Measurements from ENCODE around the gene IFI30. TPM values are rescaled to one million over a fixed set of nuclear protein-coding genes. Genes with fewer than 3 reads are reported as not detected.
"Not testable (repeated sequence)": the region's sequence is repeated elsewhere in the genome, so short reads cannot be mapped to it uniquely, and the experiment has no call there.

The IFI30 gene
- total RNA-seq, 1 donor from 2014 or later = 17.6 TPM

DNA sequence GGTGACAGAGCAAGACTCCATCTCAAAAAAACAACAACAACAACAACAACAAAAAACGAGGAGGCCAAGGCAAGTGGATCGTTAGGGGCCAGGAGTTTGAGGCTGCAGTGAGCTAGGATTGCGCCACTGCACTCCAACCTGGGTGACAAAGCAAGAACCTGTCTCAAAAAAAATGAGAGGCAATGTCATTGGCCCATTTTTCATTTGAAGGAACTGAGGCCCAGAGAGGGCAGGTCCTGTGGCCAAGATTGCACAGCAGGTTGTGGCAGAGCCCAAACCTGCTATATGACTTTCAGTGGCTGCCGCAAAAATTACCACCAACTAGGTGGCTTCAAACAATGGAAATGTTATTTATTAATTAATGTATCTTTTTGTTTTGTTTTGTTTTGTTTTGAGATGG, 15.1 kb upstream of the IFI30 start:
- FAIRE-seq (no peak), DNase-seq (ENCODE audit: low read depth) (no peak)
- H3K27me3 ChIP-seq (ENCODE audit: control insufficient read depth, insufficient read depth, low read length) = no peaks in the 10 kb centered on the region
- TF ChIP-seq, protein P1, sequence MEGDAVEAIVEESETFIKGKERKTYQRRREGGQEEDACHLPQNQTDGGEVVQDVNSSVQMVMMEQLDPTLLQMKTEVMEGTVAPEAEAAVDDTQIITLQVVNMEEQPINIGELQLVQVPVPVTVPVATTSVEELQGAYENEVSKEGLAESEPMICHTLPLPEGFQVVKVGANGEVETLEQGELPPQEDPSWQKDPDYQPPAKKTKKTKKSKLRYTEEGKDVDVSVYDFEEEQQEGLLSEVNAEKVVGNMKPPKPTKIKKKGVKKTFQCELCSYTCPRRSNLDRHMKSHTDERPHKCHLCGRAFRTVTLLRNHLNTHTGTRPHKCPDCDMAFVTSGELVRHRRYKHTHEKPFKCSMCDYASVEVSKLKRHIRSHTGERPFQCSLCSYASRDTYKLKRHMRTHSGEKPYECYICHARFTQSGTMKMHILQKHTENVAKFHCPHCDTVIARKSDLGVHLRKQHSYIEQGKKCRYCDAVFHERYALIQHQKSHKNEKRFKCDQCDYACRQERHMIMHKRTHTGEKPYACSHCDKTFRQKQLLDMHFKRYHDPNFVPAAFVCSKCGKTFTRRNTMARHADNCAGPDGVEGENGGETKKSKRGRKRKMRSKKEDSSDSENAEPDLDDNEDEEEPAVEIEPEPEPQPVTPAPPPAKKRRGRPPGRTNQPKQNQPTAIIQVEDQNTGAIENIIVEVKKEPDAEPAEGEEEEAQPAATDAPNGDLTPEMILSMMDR (IDR thresholded peaks at IDR 0.05; ENCODE audit: insufficient read depth, low read length, severe bottlenecking) = no peak
- H3K4me3 ChIP-seq (ENCODE audit: low read depth, low read length) = no peak overlapping the region
- H3K36me3 ChIP-seq (ENCODE audit: control insufficient read depth, insufficient read depth, low read length) = peaks cover 17% of the 10 kb centered on the region

DNA sequence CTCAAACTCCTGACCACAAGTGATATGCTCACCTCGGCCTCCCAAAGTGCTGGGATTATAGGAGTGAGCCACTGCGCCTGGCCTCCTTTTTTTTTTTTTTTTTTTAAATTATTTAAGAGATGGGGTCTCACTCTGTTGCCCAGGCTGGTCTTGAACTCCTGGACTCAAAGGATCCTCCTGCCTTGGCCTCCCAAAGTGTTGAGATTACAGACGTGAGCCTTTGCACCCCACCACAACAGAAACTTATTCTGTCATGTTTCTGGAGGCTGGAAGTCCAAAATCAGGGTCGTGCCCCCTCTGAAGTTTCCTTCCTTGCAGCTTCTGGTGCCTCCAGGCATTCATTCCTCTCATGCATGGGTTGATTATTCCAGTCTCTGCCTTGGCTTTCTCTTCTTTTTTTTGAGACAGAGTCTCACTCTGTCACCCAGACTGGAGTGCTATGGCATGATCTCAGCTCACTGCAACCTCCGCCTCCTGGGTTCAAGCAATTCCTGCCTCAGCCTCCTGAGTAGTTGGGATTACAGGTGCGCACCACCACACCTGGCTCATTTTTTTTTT, 14.5 kb upstream of the IFI30 start:
- H3K4me3 ChIP-seq (ENCODE audit: low read depth, low read length); FAIRE-seq; DNase-seq (ENCODE audit: low read depth); H3K27me3 ChIP-seq (ENCODE audit: control insufficient read depth, insufficient read depth, low read length): not testable (repeated sequence)
- H3K36me3 ChIP-seq (ENCODE audit: control insufficient read depth, insufficient read depth, low read length) = peaks cover 20% of the 10 kb centered on the region

DNA sequence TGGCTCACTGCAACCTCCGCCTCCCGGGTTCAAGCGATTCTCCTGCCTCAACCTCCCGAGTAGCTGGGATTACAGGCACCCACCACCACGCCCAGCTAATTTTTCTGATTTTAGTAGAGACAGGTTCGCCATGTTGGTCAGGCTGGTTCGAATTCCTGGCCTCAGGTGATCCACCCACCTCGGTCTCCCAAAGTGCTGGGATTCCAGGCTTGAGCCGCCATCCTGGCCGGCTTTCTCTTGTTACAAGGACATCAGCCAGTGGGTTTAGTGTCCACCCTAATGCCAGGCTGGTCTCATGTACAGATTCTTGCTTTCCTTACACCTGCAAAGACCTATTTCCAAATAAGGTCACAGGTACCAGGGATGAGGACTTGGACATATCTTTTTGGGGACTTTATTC, 13.8 kb upstream of the IFI30 start:
- peaks cover 21% of the 10 kb centered on the region for H3K36me3 ChIP-seq (ENCODE audit: control insufficient read depth, insufficient read depth, low read length)

DNA sequence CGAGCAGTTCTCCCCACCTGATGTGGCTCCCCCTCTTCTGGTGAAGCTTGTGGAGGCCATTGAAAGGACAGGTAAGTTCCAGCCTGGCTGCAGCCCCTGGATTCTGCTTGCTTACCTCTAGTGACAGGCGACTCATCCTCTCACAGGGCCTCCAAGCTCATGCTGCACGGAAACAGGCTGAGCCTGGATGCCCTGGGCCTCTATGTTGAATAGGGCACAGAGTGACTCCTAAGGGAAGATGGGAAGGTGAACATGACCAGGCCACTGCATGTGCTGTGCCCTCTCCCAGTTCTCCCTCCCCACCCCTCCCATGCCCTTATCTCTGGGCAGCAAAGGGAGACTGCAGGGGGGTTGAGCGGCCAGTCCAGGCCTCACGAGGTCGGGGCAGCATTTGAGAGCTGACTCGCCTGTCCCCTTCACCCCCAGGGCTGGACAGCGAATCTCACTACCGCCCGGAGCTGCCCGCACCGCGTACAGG, 13.1 kb upstream of the IFI30 start:
- Histone ChIP-seq H3K4me3 (ENCODE audit: low read depth, low read length) (peak overlapping the region; percentile 14), H3K36me3 (ENCODE audit: control insufficient read depth, insufficient read depth, low read length) (peaks cover 21% of the 10 kb centered on the region), H3K27me3 (ENCODE audit: control insufficient read depth, insufficient read depth, low read length) (no peaks in the 10 kb centered on the region)
- FAIRE-seq (no peak), DNase-seq (ENCODE audit: low read depth) (no peak)
- TF ChIP-seq, protein P1 (IDR thresholded peaks at IDR 0.05; ENCODE audit: insufficient read depth, low read length, severe bottlenecking) = no peak

More for the DNA sequence above, 13.8 kb upstream of the IFI30 start:
- DNase-seq (ENCODE audit: low read depth) = no peak
- Histone ChIP-seq H3K27me3 (ENCODE audit: control insufficient read depth, insufficient read depth, low read length) (no peaks in the 10 kb centered on the region), H3K4me3 (ENCODE audit: low read depth, low read length) (no peak overlapping the region)
- no peak for FAIRE-seq
- TF ChIP-seq, protein P1 (IDR thresholded peaks at IDR 0.05; ENCODE audit: insufficient read depth, low read length, severe bottlenecking) = no peak

DNA sequence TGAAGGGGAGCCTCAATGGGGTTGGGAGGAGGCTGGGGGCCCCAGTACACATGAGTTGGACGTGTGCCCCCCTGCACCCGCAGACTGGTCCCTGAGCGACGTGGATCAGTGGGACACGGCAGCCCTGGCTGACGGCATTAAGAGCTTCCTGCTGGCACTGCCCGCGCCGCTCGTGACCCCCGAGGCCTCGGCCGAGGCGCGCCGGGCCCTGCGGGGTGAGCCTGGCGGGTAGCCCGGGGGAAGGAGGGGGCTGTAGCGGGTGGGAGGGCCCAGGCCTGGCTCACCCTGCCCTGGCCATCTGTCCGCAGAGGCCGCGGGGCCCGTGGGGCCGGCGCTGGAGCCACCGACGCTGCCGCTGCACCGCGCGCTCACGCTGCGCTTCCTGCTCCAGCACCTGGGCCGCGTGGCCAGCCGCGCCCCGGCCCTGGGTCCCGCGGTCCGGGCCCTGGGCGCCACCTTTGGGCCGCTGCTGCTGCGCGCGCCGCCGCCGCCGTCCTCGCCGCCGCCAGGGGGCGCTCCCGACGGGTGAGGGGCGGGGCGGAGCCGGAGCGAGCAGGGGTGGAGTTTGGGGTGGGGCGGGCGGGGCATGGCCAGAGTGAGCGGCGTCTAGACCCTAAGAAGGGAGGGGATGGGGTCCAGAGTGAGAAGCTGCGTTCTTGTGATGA, 12.5 kb upstream of the IFI30 start:
- peaks cover 24% of the 10 kb centered on the region for H3K36me3 ChIP-seq (ENCODE audit: control insufficient read depth, insufficient read depth, low read length)
- DNase-seq (ENCODE audit: low read depth) (no peak), FAIRE-seq (no peak)
- TF ChIP-seq, protein P1 (IDR thresholded peaks at IDR 0.05; ENCODE audit: insufficient read depth, low read length, severe bottlenecking) = peak; percentile 40
- H3K27me3 ChIP-seq (ENCODE audit: control insufficient read depth, insufficient read depth, low read length) = no peaks in the 10 kb centered on the region
- peak overlapping the region; percentile 14 for H3K4me3 ChIP-seq (ENCODE audit: low read depth, low read length)

DNA sequence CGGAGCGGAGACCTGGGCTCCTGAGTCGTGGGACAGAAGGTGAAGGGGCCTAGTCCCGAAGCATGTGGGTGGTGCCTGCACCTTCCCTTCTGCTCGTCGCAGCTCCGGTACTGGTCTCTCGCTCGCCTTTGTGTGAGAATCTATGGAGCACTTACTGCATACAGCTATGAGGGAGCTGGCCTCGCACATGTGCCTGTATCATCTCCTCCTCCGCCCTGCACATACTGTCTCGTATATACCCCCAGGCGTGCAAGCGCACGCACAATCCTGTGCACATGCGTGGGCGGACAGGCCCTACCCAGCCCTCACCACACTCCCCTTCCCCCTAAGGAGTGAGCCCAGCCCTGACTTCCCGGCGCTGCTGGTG, 12.0 kb upstream of the IFI30 start:
- H3K36me3 ChIP-seq (ENCODE audit: control insufficient read depth, insufficient read depth, low read length) = peaks cover 25% of the 10 kb centered on the region
- no peaks in the 10 kb centered on the region for H3K27me3 ChIP-seq (ENCODE audit: control insufficient read depth, insufficient read depth, low read length)
- DNase-seq (ENCODE audit: low read depth) = no peak
- no peak overlapping the region for H3K4me3 ChIP-seq (ENCODE audit: low read depth, low read length)
- FAIRE-seq = no peak
- TF ChIP-seq, protein P1 (IDR thresholded peaks at IDR 0.05; ENCODE audit: insufficient read depth, low read length, severe bottlenecking) = no peak

All from bronchial epithelial cell (primary cell).